ENCODE measurements around the gene ADGRF4.

ADGRF4 gene

DNA sequence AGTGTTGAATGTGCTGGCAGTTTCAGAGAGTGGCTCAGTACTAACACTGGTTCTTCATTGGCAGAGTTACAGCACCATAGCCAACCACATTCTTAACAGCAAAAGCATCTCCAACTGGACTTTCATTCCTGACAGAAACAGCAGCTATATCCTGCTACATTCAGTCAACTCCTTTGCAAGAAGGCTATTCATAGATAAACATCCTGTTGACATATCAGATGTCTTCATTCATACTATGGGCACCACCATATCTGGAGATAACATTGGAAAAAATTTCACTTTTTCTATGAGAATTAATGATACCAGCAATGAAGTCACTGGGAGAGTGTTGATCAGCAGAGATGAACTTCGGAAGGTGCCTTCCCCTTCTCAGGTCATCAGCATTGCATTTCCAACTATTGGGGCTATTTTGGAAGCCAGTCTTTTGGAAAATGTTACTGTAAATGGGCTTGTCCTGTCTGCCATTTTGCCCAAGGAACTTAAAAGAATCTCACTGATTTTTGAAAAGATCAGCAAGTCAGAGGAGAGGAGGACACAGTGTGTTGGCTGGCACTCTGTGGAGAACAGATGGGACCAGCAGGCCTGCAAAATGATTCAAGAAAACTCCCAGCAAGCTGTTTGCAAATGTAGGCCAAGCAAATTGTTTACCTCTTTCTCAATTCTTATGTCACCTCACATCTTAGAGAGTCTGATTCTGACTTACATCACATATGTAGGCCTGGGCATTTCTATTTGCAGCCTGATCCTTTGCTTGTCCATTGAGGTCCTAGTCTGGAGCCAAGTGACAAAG, 17.0 kb upstream of the ADGRF4 start:
- Histone ChIP-seq H3K27ac (ENCODE audit: low read length) (no peak overlapping the region), H4K20me1 (ENCODE audit: insufficient read depth, low read length) (no peaks in the 10 kb centered on the region), H3K36me3 (replicated peaks; ENCODE audit: low read depth, low read length) (peaks cover 6% of the 10 kb centered on the region), H3K9me3 (ENCODE audit: insufficient read depth, low read length) (no peaks in the 10 kb centered on the region), H3K4me1 (ENCODE audit: low read length) (peaks cover 23% of the 10 kb centered on the region), H3K4me3 (ENCODE audit: low read length) (no peak overlapping the region), H2AFZ (ENCODE audit: low read depth, low read length) (no peak overlapping the region), H3K9ac (ENCODE audit: low read length) (no peak overlapping the region), H3K79me2 (ENCODE audit: low read length) (no peaks in the 10 kb centered on the region), H3K4me2 (ENCODE audit: low read length) (no peak overlapping the region), H3K27me3 (ENCODE audit: low read depth, low read length) (no peaks in the 10 kb centered on the region)
- no peak for TF ChIP-seq CTCF (IDR thresholded peaks at IDR 0.05; ENCODE audit: low read depth, low read length)
- TF ChIP-seq EZH2phosphoT487 (IDR thresholded peaks at IDR 0.05; ENCODE audit: low read depth) = no peak

GRCh38 chr6:47686411-47686810, 12.0 kb upstream of the ADGRF4 start:
- Histone ChIP-seq H3K4me2 (ENCODE audit: low read length) (no peak overlapping the region), H3K79me2 (ENCODE audit: low read length) (no peaks in the 10 kb centered on the region), H3K36me3 (replicated peaks; ENCODE audit: low read depth, low read length) (peaks cover 6% of the 10 kb centered on the region), H2AFZ (ENCODE audit: low read depth, low read length) (no peak overlapping the region), H3K4me1 (ENCODE audit: low read length) (peaks cover 25% of the 10 kb centered on the region), H3K9ac (ENCODE audit: low read length) (no peak overlapping the region), H4K20me1 (ENCODE audit: insufficient read depth, low read length) (no peaks in the 10 kb centered on the region), H3K27me3 (ENCODE audit: low read depth, low read length) (no peaks in the 10 kb centered on the region), H3K4me3 (ENCODE audit: low read length) (no peak overlapping the region), H3K9me3 (ENCODE audit: insufficient read depth, low read length) (no peaks in the 10 kb centered on the region), H3K27ac (ENCODE audit: low read length) (no peak overlapping the region)
- TF ChIP-seq CTCF (IDR thresholded peaks at IDR 0.05; ENCODE audit: low read depth, low read length) = no peak

- no peak for TF ChIP-seq CTCF (IDR thresholded peaks at IDR 0.05; ENCODE audit: low read depth, low read length)
- no peaks in the 10 kb centered on the region for H3K9me3 ChIP-seq (ENCODE audit: insufficient read depth, low read length)
- H4K20me1 ChIP-seq (ENCODE audit: insufficient read depth, low read length) = no peaks in the 10 kb centered on the region
- H3K4me2 ChIP-seq (ENCODE audit: low read length) = no peak overlapping the region
- H3K36me3 ChIP-seq (replicated peaks; ENCODE audit: low read depth, low read length) = peaks cover 6% of the 10 kb centered on the region
- H3K9ac ChIP-seq (ENCODE audit: low read length) = no peak overlapping the region
- H3K79me2 ChIP-seq (ENCODE audit: low read length) = no peaks in the 10 kb centered on the region
- H2AFZ ChIP-seq (ENCODE audit: low read depth, low read length) = peak overlapping the region; percentile 64; the same call in 1 of the 2 replicates
- H3K27me3 ChIP-seq (ENCODE audit: low read depth, low read length) = no peaks in the 10 kb centered on the region
- H3K4me3 ChIP-seq (ENCODE audit: low read length) = no peak overlapping the region
- H3K4me1 ChIP-seq (ENCODE audit: low read length) = peaks cover 25% of the 10 kb centered on the region
- no peak overlapping the region for H3K27ac ChIP-seq (ENCODE audit: low read length)
Measured at GRCh38 chr6:47687432-47687831, 10.9 kb upstream of the ADGRF4 start.

GRCh38 chr6:47690214-47690613, 8.2 kb upstream of the ADGRF4 start:
- TF ChIP-seq CTCF (IDR thresholded peaks at IDR 0.05; ENCODE audit: low read depth, low read length) (no peak), EZH2phosphoT487 (IDR thresholded peaks at IDR 0.05; ENCODE audit: low read depth) (no peak)
- H3K27me3 ChIP-seq (ENCODE audit: low read depth, low read length) = no peaks in the 10 kb centered on the region
- H3K4me3 ChIP-seq (ENCODE audit: low read length) = no peak overlapping the region
- no peaks in the 10 kb centered on the region for H3K36me3 ChIP-seq (replicated peaks; ENCODE audit: low read depth, low read length)
- H3K4me1 ChIP-seq (ENCODE audit: low read length) = peaks cover 8% of the 10 kb centered on the region
- H3K9me3 ChIP-seq (ENCODE audit: insufficient read depth, low read length) = no peaks in the 10 kb centered on the region
- no peak overlapping the region for H3K4me2 ChIP-seq (ENCODE audit: low read length)
- H4K20me1 ChIP-seq (ENCODE audit: insufficient read depth, low read length) = no peaks in the 10 kb centered on the region
- H2AFZ ChIP-seq (ENCODE audit: low read depth, low read length) = no peak overlapping the region
- no peak overlapping the region for H3K9ac ChIP-seq (ENCODE audit: low read length)
- no peak overlapping the region for H3K27ac ChIP-seq (ENCODE audit: low read length)
- H3K79me2 ChIP-seq (ENCODE audit: low read length) = no peaks in the 10 kb centered on the region

Data from OCI-LY3 (cell line).